CD4-positive, alpha-beta T cell treated with Interleukin-2 at 100 ng/mL for 4 hours (primary cell): ENCODE measurements around the gene KLK11.
A peak's percentile ranks its signal among the peaks of the same experiment; 100 is the strongest.

Source experiments
- DNase-seq: peaks from one replicate; pipeline ENCODE4 v3.0.0-alpha.2; 2020; ENCODE audit warnings: low spot score

KLK11 gene

DNA sequence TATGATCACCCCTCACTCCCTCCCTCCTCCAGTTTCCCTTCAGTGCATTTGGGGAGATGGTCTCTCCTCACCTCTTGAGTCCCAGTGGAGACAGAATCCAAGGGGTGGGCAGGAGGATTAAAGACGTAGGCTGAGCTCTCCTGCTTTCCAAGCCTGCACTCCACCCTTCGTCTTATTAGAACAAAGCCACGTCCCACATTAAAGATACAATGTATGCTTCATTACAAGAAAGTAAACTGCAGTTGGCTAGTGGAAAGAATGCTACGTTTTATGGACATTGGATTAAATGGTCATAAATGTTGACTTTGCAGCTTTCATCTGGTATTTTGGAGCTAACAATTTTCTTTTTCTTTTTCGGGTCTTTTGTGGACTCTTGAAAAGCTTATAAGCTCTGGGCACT, 1.5 kb upstream of the KLK11 start:
- DNase-seq, result no peak

DNA sequence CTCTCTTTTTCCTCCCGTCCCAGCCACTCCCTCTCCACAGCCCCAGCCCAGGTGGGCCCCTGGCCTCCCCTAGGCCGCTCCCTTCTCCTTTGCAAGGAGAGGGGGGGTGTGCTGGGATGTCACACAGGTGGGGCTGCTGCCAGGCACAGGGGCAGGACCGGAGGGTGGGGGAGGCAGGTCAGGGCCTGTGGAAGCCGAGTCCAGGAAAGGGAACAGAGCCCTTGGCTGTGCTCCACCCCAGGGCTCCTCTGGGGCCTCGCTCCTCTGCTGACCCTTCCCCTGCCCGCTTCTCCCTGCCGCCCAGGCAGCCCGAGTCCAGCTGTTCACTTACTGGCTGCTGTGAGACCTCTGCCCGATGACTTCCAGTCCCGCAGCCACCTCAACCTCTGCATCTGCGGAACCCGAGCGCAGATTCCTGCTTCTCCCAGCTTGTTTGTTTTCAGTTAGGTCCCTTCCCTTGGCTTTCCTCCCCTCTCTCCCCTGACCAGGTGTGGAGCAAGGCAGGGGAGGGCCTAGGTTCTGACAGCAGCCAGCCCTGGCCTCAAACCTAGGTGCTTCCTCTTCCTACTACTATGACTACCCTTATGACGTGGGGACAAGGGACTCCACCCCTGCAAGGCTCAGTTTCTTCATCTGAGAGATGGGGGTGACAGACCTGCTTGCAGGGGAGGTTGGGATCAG, 850 bp upstream of the KLK11 start:
- no peak for DNase-seq

DNA sequence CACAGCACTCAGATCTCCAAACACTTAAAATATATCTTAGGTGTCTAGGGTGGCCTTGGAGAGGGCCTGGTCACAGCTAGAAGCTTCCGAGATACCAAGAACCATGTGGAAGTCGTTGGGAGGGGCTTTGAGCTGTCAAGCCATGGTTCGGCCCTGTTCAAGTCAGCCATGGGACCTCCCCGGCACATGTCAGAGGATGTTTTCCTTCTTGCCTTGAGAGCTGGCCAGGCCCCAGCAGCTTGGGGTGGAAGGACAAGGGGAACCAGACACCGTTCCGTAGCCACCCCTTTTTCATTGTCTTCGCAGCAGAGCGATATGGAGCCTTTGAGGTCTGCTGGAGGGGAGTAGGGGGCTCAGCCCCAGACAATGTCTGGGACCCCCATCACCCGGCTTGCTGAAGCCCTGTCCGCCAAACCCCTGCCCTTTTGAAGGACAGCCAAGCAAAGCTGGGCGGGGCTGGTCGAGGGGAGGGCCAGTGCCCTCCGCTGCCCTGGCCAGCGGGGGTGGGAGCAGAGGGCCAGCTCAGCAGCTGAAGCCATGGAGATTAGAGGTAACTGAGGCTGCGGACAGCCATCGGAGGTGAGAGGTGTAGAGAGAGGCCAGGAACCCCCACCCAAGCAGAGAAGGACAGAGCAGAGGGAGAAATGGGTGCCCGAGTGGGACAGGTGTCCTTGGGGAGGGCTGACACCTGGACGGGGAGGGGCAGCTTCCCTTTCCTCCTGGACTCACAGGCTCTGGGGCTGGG, 435 bp downstream of the KLK11 start:
- DNase-seq, result no peak

DNA sequence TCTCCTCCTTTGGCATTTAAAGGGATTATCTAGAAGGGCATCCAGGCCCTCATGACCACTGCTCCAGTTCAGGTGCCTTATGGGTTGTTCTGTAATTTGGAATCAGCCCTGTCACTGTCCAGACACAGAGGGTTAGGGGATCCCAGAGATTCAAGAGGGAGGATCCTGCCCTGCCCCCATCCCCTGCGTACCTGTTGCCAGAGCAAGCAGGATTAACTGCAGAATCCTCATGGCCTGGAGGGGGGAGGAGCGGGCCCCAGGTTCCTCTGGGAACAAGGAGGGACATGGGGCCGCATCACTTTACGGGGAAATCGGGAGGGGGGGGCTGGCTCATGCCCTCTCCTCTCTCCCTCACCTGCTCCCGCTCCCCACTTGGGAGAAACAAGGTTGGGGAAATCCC, 1.0 kb downstream of the KLK11 start:
- DNase-seq, result no peak

DNA sequence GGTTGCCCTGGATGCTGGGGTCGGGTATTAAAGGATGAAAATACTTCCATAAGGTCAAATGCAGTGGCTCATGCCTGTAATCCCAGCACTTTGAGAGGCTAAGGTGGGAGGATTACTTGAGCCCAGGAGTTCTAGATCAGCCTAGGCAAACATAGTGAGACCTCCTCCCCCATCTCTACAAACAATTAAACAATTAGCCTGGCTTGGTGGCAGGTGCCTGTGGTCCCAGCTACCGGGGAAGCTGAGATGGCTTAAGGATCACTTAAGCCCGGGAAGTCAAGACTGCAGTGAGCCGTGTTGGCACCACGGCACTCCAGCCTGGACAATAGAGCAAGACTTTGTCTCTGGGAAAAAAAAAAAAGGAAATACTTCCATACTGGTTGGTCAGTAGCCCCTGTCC, 1.5 kb downstream of the KLK11 start:
- DNase-seq, result no peak

DNA sequence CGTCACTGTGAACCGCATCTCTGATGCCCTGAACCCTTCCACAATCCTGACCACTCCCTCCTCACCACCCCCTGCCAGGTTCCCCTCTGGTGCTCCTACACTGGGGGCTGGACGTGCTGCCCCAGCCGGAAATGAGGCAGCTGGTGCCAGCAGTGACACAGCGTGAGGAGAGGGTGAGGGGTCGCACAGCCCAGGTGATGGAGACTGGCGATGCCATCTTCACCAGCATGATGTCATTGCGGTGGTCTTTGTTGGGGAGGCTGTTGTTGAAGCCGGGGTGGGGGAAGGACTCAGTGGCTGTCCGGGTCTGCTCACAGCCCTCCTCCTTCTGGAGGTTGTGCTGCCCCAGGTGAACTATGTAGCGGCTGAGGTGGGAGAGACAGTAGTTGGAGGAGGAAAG, 2.5 kb downstream of the KLK11 start:
- DNase-seq, result no peak

DNA sequence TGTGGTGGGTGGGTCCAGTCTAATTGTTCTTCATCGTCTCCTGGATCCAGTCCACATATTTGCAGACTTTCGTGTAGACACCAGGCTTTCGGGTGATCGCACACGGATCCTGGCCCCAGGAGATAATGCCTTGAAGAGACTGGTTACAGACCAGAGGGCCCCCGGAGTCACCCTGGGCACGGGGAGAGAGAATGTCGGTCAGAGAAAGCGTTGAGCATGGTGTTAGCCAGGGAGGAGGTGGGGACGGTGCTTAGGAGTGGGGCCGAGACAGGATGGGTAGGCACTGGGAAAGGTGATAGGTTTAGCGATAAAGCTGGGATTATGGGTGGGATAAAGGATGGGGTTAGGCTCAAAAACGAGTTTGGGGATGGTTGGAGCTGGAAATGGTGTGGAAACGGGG, 3.9 kb downstream of the KLK11 start:
- no peak for DNase-seq

DNA sequence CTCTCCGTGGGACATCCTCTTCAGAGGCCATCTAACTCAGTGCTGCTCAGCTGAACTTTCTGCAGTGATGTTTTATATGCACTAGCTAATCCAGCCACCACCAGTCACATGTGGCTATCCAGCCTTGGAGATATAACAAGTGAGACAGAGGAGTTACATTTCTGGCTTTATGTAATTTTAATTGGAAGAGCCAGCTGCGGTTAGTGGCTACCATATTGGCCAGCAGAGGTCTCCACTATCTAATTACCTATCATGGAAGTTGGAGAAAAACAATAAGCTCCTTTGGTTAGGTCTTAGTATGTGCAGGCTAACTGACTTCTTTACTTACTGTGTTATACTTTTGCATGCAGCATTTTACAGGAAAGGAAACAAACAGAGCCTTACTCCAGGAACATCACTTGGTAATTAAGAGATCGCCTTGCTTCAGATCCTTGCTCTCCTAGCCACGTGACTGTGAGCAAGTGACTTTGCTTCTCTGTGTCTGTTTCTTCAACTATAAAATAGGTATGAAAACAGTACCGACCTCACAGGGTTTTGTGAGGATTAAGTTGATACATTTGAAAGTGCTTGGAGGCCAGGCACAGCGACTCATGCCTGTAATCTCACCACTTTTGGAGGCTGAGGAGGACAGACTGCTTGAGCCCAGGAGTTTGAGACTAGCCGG, 5.3 kb downstream of the KLK11 start:
- peak; percentile 25 for DNase-seq

DNA sequence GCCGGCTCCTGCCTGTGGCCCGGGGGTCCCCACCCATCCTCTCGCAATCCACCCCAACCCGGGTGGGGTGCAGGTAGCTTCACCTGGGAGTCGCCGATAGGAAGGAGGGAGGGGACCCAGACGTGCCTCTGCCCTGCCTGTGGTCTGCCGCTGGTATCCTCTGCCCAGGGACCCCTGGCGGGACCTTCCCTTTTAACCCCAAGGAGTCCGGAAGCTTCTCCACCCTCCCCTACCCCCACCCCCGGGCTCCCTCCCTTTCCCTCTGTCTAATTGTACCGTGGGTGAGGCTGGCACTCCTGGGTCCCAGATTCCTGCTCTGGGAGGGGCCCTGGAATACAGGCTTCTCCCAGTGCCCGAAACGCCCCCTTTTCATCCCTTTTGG, 6.9 kb downstream of the KLK11 start, which contains the start of gene KLK10:
Gene KLK10 (minus strand): TSS at position 166 of the 382 bp plus-strand sequence. CDS start 579 bp downstream, outside the sequence.
- DNase-seq, result no peak

DNA sequence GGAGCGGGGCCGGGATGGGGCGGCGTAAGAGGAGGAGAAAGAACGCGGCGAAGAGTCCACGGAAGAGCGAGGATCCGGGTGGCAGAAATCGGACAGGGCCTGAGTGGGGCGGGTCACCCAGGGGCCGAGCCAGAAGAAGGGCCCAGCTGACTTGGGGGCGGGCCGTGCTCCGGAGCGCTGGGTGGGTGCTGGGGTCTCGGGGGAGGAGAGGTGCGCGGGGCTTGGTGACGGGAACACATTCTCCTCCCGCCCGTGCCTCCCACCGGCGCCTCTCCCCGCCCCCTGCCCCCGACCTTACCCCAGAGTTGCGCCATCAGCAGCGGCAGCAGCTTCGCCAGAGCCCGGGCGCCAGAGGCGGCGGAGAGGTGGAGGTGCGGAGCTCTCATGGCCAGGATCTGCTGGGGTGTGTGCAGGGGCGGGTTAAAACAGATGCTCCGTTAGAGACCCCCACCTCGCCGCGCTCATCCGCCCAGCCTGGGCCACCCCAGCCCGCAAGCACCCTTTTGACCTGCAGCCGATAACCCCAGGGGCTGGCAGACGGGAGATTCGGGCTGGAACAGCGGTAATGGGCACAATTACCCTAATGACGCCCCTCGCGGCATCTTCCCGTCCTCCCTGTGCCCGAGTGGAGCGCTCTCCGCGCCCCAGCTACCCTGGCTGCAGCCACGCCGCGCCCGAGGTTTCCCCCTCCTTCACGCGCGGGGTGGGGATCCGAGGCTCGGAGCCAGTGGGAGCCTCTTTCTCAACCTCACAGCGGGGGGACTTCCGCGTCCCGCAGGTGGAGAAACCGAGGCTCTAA, 7.5 kb downstream of the KLK11 start:
- DNase-seq, result no peak

DNA sequence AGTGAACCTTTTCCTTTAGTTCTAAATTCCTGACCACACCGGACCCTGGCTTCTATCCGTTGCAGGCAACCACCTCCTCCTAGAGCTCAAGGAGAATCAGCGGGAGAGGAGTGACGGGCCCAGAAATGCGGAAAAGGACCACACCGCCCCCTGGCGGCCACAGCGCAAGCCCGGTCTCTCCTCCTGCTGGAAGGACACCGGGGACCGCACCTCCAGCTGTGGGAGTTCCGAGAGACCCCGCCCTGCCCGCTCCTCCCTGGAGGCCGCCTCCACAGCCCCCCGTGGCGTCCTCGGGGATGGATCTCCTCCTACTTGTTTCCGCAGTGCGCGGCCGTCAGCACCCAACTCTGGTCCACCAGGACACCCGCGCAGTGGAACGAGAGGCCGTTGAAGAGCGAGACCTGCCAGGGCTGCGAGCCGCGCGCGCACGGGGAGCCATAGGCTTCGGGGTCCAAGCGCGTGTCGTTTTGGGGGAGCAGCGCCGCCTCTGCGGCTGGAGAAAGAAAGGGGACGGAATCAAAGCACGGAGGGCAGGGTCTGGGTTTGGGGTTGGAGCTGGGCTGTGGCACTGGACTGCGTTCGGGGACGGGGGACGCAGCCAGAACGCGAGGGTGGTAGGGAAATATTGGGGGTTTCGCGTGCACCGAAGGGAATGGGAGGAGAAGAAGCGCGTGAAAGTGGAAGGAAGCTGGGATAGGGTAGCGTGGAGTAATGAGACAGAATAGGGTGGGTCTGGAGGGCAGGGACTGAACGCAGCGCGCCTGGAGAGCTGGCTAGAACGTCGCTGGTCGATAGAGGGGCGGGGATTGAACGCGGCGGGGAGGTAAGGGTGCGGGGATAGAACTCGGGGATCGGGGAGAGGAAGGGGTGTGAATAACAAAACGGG, 9.4 kb downstream of the KLK11 start:
- peak; percentile 39 for DNase-seq

DNA sequence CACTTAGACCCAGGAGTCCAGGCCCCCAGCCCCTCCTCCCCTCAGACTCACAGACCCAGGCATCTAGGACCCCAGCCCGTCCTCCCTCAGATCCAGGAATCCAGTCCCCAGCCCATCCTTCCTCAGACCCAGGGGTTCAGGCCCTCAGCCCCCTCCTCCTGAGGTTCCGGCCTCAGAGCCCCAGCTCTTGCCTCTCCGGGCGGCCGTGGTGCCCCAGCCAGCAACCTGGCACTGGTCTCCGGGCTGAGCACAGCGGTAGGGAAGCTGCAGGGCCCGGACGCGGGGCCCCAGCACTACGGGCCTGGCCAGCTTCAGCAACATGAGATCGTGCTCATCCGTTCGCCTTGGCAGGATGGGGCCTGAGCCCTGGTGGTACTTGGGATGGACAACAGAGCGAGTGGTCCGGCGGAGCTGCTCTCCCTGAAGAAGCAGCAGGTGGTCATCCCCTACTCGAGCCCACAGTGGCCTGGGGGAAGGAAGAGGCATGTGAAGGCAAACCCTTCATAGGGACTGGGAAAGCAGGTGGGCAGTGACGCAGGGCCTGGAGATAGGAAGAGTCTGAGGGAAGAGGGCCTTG, 10.6 kb downstream of the KLK11 start:
- DNase-seq, result no peak

DNA sequence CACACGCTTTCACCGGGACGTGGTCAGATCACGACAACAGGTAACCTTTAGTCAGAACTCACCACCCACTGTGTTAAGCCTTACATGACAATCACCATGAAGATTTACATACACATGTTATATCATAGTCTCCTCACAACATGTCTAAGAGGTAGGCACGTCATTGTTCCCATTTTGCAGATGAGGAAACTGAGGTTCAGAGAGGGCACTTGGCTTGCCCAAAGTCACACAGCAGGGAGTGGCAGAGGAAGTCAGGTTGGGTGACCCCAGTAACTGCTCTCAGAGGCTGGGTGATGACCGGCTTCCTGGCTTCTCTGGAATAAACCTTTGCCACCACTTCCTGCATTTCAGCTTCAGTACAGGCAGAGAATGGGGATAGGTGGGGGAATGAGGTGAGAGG, 12.2 kb downstream of the KLK11 start:
- no peak for DNase-seq

DNA sequence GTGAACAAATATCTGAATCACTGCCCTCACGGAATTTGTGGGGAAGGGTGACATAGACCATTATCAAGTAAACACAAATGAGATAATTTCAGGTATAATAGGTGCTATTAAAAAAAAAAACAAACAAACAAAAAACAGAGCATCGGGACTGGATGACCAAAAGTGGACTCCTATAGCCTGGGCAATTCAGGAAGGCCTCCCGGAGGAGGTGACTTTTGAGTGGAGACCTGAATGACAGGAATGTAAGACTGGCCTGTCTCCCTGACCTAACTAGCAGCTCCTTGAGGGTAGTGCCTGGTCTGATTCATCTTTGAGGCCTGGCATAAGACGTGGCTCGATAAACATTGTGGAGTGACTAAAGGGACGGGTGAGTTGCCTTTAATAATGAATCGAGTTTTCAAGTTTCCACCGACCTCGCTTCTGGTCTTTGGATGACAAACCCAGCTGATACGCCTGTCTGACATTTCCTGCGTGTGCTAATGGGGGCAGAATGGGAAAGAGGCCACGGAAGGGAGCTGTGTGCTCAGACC, 13.7 kb downstream of the KLK11 start:
- no peak for DNase-seq

DNA sequence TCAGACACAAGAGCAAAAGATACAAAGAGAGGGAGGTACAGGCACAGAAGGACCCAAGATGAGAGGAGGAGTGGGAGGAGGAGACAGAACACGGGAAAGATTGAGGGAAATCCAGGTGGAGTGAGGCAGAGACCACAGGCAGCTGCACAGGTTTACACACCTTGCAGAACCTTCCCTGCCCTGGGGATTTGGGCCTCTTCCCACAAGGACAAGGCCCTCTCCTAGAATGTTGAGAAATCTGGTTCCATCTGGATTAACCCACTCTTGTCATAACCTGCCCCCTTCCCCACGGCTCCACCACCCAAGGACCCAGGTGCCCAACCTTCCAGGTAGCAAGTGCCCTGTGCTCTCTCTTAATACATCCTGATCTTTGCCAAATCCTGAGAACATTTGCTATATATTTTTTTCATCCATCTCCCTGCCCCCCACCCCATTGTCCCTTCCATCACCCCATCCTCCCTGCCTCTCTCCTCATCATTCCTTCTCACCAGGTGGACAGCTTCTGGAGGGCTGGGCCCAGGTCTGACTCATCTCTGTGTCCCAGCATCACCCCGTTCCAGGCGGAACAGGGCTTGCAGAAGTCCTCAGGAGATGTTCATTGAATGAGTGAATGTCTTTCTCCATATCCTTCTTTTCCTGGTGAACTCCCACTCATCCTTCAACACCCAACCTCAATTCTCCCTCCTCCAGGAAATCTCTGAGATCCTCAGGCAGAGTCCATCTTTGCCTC, 16.2 kb downstream of the KLK11 start:
- no peak for DNase-seq

DNA sequence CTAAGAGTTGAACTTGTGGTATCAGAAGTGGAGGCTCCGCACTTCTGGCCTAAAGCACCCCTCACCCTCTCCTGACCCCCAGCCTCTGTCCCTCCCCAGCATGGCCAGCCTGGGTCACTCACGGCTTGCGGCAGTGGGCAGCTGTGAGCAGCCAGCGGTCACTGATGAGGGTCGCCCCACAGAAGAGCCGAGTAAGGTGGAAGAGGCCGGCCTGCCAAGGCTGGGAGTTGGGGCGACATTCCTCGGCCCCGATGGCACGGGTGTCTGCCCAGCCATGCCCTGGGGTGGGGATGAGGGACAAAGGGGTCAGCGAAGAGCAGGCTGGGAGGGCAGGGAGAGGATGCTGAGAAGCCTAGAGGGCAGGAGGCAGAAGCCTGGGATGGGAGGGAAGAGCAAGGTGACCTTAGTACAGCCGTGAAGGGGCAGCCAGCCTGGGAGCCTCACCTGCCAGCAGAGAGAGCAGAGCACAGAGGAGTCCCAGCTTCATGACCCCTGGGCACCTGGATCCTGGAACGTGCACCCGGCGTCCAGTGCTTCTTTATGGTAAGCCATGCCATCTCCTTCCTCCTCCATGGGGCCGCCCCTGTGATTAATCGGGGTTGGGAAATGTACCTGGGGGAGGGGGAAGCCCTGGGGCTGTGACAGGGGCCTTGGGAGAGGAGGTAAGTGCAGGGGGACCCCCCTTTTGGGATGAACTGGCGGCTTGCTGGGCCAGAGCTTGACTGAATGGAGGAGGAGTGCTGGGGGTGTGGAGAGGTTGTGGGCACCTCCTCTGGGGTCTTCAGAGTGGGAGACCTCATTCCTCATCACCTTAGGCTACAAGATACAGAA, 17.1 kb downstream of the KLK11 start:
- DNase-seq, result no peak

DNA sequence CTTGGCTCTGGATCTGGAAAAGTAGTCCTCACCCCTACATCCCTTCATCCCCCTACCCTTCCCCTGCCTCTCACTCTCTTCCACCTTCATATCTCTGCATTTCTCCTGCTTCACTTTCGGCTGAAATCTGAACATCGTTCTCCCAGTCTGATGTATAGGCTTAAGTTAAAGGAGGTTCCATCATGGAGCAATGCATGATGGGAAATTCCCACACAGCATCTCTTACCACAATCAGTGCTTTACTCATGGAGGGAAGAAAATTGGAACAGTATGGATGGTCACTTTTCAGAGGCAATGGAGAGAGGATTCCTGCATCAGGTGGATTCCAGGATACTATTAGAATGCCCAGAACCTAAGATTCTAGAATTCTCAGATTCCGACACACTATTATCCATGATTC, 18.9 kb downstream of the KLK11 start:
- no peak for DNase-seq

DNA sequence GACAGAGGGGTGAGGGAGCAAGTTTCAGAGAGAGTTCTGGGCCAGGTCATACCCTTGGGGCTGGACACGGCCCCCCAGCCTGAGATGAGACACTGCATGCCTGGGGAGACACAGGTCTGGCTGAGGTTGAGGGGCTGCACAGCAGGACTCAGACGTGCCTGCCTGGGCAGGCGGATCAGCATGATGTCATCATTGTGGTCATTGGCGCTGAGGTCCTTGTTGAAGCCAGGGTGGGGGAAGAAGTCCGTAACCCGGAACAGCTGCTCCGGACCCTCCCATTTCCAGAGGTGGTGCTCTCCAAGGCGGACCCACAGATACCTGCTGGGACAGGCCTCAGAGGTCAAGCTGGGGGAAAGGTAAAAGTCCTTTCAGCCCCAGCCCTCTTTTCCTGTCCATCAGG, 20.0 kb downstream of the KLK11 start:
- no peak for DNase-seq

DNA sequence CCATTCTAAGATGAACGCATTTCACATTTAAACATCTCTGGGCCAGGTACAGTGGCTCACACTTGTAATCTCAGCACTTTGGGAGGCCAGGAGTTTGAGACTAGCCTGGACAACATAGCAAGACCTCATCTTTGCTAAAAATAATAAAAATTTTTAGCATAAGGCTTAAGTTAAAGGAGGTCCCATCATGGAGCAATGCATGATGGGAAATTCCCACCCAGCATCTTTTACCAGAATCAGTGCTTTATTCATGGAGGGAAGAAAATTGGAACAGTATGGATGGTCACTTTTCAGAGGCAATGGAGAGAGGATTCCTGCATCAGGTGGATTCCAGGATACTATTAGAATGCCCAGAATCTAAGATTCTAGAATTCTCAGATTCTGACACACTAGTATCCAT, 21.2 kb downstream of the KLK11 start:
- no peak for DNase-seq
